Lower lobe of right lung (tissue), 2 donors: ENCODE data around the gene CSNK2A3. TPM values are rescaled to one million over a fixed set of nuclear protein-coding genes. Genes with fewer than 3 reads are reported as not detected.

ENCODE experiments used
- ATAC-seq, 2 donors: fragments of 200-7000 bp; cut with Tn5 transposase; one replicate each; pipeline ENCODE4 v1.9.1; 2020 to 2022; ENCODE audit warnings: mild to moderate bottlenecking in 2 of 2, moderate library complexity in 2 of 2
- DNase-seq: peaks from one replicate; pipeline ENCODE4 v3.0.0-alpha.2; 2020
- H3K27ac ChIP-seq: fragments of 200-600 bp; one replicate; pipeline ENCODE4 v1.8.0; 2022
- H3K27me3 ChIP-seq: fragments of 200-600 bp; one replicate; pipeline ENCODE4 v1.8.0; 2022; ENCODE audit warnings: low read depth
- H3K36me3 ChIP-seq: fragments of 200-600 bp; one replicate; pipeline ENCODE4 v1.8.0; 2022; ENCODE audit warnings: mild to moderate bottlenecking
- H3K4me1 ChIP-seq: fragments of 200-600 bp; one replicate; pipeline ENCODE4 v1.8.0; 2022
- H3K4me3 ChIP-seq: fragments of 200-600 bp; one replicate; pipeline ENCODE4 v1.8.0; 2022; ENCODE audit warnings: mild to moderate bottlenecking
- H3K9me3 ChIP-seq: fragments of 200-600 bp; one replicate; pipeline ENCODE4 v1.8.0; 2022
- CTCF ChIP-seq: fragments of 200-600 bp; IDR thresholded peaks from one replicate; pipeline ENCODE4 v1.8.0; 2022; ENCODE audit warnings: antibody characterized with exemption, mild to moderate bottlenecking
- intact Hi-C: fragments of 100-400 bp; cut with DNase I; formaldehyde crosslinking; loops from one replicate; pipeline ENCODE4 v1.11.0; 2022
- total RNA-seq: library from RNA; stranded (reverse); fragmentation: NEBNext Ultra II Directional; extraction: Animal tissue kit (Norgen Biotek cat#: 25700); gene quantifications from one replicate; pipeline ENCODE4 v1.2.1, GENCODE V29; 2021
- donor health status: DM: no; HTN: yes; CAD: no; lungs with severe emphysema.

CSNK2A3 gene
- total RNA-seq, 1 donor from 2014 or later = 2.6 TPM

DNA sequence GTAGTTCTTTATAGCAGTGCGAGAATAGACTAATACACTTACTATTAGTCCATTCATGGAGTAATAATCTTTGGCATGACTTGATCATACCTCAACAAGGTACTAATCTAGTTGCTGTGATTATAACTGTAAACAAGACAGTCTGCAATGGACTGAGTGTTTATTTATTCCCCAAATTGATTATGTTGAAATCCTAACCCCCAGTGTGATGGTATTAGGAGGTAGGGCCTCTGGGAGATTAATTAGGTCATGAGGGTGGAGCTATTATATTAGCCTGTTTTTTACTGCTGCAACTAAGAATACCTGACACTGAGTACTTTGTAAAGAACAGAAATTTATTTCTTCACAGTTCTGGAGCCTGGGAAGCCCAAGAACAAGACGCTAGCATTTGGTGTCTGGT is 30.9 kb upstream of the CSNK2A3 start:
- Histone ChIP-seq H3K4me3 (no peak overlapping the region), H3K27me3 (no peaks in the 10 kb centered on the region), H3K9me3 (no peaks in the 10 kb centered on the region), H3K27ac (no peak overlapping the region), H3K36me3 (no peaks in the 10 kb centered on the region), H3K4me1 (peaks cover 1% of the 10 kb centered on the region)
- intact Hi-C loops = no loop called here
- TF ChIP-seq CTCF = no peak
- DNase-seq = no peak
- ATAC-seq = no peak

DNA sequence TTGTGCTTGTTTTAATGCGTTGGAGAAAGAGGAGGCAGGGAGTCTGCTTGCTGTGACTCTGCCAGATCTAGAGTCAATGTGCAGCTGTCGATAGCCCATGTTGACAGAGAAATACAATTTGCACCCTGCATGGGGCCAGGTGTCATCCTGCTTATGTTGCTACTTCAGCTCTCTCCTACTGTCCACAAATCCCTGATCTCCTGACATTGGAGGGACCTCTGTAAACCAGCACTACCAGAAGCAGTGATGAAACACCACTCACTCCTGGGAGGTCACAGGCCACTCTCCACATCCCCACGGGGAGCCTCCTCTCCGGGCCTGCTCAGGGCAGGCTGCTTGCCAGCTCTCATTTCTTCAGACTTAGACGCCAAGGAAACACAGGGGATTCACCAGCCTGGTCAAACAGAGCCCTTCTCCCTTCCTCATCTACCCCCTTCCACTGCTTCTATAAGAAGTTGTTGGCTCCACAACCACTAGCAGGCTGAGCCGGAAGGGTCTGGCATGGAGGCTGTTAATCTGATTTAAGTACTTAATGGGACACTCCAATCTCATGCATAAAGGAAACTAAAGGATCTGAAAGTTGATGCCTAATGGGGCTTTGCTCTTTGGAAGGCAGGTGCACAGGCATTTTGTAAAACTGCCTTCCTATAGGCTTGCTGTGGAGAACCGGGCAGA is 29.9 kb upstream of the CSNK2A3 start:
- H3K36me3 ChIP-seq = no peaks in the 10 kb centered on the region
- H3K9me3 ChIP-seq = no peaks in the 10 kb centered on the region
- no peak overlapping the region for H3K4me3 ChIP-seq
- H3K27ac ChIP-seq = no peak overlapping the region
- intact Hi-C loops = no loop called here
- H3K27me3 ChIP-seq = no peaks in the 10 kb centered on the region
- TF ChIP-seq CTCF = no peak
- no peaks in the 10 kb centered on the region for H3K4me1 ChIP-seq
- ATAC-seq (no peak), DNase-seq (no peak)

GRCh38 chr11:11381471-11382105 is 28.5 kb upstream of the CSNK2A3 start:
- Histone ChIP-seq H3K9me3 (no peaks in the 10 kb centered on the region), H3K4me1 (no peaks in the 10 kb centered on the region), H3K36me3 (peaks cover 4% of the 10 kb centered on the region), H3K27ac (no peak overlapping the region), H3K4me3 (no peak overlapping the region), H3K27me3 (no peaks in the 10 kb centered on the region)
- intact Hi-C loops = no loop called here
- no peak for TF ChIP-seq CTCF
- no peak for ATAC-seq
- DNase-seq = no peak

- H3K9me3 ChIP-seq = no peaks in the 10 kb centered on the region
- no peak overlapping the region for H3K27ac ChIP-seq
- no peak for ATAC-seq
- H3K4me1 ChIP-seq = no peaks in the 10 kb centered on the region
- H3K27me3 ChIP-seq = no peaks in the 10 kb centered on the region
- peaks cover 7% of the 10 kb centered on the region for H3K36me3 ChIP-seq
- no peak for TF ChIP-seq CTCF
- intact Hi-C loops = no loop called here
- no peak overlapping the region for H3K4me3 ChIP-seq
- DNase-seq = no peak
These were observed 27.8 kb upstream of the CSNK2A3 start for GRCh38 chr11:11380883-11381282.

- intact Hi-C loops = no loop called here
- no peak for TF ChIP-seq CTCF
- H3K4me1 ChIP-seq = no peaks in the 10 kb centered on the region
- no peaks in the 10 kb centered on the region for H3K9me3 ChIP-seq
- no peaks in the 10 kb centered on the region for H3K27me3 ChIP-seq
- no peak for ATAC-seq
- no peak overlapping the region for H3K27ac ChIP-seq
- no peak for DNase-seq
- H3K4me3 ChIP-seq = no peak overlapping the region
- peaks cover 7% of the 10 kb centered on the region for H3K36me3 ChIP-seq
These were observed 27.3 kb upstream of the CSNK2A3 start for GRCh38 chr11:11380340-11380739.
